Activated CD4-positive, alpha-beta T cell treated with anti-CD3 and anti-CD28 coated beads, Interleukin-2, amount 50 U/mL, for 4 hours (primary cell): ENCODE data around the gene B4GALNT1.
"Not testable (repeated sequence)": the region's sequence is repeated elsewhere in the genome, so short reads cannot be mapped to it uniquely, and the experiment has no call there.

Experiments used
- DNase-seq, 2 experiments: peaks; one replicate each; pipeline ENCODE4 v3.0.0-alpha.2; 2020

Gene B4GALNT1

DNA sequence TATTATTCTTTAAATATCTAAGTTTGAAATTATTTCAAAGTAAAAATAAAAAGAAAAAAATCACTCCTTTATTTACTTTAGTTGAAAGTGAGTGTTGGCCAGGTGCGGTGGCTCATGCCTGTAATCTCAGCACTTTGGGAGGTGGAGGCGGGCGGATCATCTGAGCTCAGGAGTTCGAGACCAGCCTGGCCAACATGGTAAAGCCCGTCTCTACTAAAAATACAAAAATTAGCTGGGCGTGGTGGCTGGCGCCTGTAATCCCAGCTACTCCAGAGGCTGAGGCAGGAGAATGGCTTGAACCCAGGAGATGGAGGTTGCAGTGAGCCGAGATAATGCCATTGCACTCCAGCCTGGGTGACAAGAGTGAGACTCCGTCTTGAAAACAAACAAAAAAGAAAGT lies 3.7 kb upstream of the B4GALNT1 start:
- not testable (repeated sequence) for DNase-seq

DNA sequence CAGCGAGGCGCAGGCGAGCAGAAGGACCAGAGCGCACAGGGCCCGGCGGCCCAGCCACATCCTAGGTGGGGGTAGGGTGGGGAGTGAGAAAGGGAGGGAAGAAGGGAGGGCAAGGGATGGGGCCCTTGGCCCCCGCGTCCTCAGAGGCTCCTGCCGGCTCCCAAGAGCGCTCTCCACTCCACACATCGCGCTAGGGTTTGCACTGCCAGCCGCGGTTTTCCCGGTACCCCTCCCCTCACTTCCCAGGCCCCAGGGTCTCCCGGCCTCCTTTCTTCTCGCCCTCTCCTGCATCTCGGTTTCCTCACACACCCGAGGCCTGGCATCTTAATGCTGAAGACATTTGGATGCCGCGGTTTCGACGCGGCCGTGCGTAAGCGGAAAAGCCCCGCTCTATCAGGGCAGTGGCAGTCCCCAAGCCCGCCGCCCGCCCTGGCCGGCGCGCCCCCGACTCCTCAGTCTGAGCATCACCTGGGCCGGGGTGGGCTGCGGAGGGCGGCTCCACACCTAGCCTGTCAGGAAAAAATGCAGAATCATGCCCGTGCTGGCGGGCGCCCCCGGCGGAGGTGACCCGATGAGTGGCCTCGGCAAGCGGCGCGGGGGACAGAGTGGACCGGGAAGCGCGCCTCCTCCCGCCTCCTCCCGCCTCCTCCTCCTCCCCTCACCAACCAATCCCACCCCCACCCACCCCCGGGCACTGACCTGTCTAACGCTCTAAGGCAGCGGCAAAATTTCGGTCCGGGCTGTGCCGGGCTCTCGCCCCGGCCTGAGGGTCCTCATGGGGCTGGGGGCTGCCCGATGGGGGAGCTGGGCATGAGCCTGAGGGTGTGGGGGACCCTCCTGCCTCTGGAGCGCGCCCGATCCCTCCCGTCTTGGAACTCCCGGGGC lies 686 bp downstream of the B4GALNT1 start:
- peak in 1 of 2 experiments; percentile 6 for DNase-seq

DNA sequence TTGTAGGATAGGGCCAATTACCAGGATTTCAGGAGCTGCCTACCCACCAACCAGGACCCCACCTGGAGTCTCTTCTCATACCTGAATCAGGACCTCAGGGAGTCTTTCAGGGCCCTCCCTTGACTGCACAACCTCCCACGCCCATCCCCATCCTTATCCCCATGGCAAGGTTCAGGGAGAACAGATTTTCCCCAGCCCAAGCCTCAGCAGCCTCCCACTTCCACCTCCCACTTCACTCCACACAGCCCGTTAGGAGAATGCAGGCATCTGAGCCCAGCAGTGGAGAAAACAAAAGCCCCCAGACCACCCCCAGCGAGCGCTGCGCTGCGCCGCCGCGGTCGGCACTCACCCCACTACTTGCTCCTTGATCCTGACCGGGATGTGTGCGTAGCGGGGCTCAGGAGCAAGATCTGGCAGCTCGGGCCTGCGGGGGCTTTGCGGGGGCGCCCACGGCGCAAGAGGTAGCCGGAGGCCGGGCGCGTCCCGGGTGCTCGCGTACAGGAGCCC lies 1.4 kb downstream of the B4GALNT1 start:
- no peak for DNase-seq

DNA sequence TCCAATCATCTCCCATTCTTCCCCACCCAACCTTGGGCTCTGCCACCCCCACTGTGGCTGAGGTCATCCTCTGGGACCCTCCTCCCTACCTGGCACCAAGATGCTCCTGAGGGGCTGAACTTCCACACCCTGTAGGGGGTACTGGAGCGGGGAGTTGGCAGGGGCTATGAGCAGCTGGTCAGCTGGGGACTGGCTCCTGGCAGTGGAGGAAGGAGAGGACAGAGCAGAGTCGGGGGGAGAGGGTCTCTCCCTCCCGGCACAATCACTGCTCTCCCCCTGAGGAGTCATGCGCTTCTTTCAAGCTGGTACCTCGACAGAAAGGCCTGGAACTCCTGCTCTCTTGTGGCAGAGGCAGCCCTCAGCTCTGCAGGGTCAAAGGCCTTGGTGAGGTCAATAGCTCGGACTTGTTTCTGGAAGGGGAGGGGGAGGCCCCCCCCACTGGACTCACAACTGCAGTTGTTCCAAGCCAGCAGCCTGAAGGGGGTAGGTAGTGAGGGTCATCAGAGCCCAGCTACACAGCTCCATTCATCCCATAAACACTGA lies 2.0 kb downstream of the B4GALNT1 start:
- no peak for DNase-seq

DNA sequence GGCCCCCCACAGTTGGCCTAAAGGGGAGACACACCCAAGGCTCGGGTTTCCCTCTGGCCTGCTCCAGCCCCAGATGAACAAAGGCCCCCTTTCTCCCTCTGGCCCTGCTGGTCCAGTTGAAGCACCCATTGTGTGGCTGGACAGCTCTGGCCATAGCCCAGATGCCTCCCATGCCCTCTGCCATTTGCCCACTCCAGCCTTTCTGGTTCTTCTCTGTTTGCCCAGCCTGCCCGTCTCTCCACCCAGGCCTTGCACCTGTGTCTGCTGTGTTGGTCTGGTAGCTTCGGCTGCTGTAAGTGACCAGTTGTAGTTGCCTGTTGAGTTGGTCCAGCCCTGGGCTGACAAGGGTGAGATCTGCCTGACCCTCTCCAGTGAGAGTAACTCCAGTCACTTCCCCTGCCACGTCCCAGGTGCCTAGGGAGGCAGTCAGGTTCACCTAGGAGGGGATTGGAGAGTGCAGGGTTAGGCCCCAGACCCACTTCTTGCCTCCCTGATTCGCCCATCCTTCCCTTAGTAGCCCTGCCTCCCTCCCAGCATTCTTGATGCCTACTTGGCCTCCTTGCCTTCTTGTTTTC lies 3.0 kb downstream of the B4GALNT1 start:
- no peak for DNase-seq

DNA sequence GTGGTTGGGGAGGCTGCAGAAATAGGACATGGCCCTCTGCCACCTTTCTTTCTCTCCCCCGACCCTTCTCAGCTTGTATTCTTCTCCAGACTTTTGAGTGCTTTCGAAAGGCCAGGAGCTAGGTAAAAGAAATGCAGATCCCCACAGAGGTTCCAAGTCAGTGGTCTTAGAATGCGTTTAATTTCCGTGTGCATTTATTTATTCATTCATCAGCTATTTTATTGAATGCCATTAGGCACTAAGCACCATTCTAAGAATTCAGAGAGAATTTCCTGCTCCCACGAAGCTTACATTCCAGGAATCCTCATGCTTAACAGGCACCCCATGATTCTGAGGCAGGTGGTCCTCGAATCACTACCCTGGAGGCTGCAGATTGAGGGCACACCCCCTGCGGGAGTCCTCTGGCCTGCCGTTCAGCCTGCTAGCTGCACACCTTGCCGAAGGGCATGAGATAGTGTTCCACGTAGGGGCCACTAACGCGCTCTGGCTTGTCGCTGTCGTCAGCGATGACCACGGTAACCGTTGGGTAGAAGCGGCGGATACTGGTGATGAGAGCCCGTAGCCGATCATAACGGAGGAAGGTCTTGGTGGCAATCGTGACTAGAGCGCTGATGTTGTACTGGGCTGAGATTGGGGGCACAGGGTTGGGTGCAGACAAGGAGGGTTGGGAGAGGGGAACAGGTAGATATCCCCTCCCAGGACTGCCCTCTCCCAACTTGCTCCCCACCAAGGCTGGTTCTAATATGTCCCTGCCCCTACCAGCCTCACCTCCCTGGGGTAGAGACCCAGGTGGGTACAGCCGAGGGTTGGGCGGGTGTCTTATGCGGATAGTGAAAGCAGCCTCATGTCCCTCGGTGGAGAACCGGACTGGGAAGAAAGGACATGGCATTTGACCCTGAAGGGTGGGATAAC lies 4.5 kb downstream of the B4GALNT1 start:
- DNase-seq: no peak

DNA sequence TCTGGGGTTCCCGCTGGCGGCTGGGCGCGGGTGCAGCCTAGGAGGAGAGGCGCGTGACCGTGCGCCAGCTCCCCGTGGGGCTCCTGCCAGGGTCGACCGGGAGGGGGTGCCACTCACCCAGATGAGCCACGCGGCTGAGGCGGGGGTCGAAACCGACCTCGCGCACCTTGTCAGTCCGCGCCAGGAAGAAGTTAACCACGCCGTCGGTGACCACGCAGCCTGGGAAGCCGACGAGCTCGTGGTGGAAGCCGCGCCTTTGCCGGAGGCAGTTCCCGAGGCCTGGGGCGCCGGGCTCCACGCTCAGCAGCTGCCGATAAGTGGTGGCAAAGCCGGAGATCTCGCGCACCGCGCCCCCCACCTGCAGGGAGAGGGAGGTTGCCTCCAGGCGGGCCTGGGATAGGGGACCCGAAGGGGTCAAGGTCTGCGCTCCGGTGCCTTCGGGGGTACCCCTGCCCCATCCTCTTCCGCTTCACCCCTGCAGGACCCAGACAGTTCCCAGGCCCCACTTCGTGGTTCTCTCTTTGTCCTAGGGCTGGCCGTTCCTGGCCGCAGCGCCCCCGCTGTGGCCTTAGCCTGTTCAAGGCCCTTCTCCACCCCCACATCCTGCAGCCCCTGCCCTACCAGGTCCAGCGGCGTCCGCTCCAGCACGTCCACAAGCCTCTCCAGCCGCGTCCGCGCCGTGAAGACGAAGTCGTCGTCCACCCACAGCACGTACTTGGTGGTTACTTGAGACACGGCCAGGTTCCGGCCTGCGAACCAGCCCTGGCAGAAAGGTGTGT lies 5.3 kb downstream of the B4GALNT1 start:
- peak in 1 of 2 experiments; percentile 22 for DNase-seq

DNA sequence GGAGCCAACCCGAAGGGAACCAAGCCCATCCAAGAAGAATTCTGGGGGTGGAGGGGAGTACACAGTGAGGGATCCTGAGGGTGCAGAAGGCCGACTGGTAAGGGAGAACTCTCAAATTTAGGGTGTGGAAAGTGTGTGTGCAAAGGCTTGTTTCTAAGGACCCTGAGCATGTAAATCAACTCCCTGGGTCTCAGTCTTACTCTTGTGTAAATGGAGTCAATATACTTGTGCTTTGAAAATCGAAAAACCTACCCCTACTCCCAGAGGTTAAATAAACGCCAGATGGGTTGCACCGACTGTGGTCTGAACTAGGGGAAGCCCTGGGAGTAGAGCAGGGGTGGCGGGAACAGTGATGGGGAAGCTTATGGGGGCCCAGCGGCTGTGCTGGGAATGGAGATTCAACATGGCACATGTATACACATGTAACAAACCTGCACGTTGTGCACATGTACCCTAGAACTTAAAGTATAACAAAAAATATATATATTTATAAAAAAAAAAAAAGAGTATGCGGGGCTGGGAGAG lies 6.0 kb downstream of the B4GALNT1 start:
- DNase-seq: no peak

DNA sequence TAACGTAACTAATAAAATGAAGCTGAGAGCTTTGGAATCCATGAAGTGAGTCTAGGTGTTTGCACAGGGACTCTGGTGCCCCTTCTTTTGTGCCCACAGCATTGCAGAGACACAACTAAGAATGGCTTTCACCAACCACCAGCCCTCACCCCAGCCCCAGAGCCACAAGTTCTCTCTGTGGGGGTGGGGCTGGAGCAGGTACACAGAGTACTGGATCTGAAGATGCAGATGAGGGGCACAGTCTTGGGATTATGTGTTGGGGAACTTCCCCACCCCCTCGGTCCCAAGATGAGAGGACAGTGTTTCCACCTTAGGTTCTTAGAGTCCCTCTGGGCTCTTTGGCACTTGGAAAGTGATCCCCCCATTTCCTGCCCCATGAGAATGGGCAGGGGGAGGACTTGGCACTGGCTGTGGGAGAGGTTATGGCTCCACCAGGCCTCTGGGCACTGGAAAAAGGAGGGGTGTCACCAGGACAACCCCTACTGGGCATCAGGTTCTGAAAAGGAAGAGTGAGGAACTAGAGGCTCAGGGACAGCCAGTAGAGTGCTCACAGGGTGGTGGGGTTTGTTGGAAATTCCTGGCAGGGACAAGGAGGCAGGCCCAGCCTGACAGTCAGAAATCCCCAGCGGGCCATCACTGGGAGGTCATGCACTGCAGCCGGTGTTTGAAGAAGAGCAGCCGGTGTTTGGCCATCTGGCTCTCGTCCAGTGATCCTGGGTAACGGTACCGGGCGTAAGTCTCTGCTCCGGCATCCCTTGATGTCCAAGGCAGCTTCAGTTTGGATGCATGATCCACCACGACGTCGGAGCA lies 6.7 kb downstream of the B4GALNT1 start:
- no peak for DNase-seq

DNA sequence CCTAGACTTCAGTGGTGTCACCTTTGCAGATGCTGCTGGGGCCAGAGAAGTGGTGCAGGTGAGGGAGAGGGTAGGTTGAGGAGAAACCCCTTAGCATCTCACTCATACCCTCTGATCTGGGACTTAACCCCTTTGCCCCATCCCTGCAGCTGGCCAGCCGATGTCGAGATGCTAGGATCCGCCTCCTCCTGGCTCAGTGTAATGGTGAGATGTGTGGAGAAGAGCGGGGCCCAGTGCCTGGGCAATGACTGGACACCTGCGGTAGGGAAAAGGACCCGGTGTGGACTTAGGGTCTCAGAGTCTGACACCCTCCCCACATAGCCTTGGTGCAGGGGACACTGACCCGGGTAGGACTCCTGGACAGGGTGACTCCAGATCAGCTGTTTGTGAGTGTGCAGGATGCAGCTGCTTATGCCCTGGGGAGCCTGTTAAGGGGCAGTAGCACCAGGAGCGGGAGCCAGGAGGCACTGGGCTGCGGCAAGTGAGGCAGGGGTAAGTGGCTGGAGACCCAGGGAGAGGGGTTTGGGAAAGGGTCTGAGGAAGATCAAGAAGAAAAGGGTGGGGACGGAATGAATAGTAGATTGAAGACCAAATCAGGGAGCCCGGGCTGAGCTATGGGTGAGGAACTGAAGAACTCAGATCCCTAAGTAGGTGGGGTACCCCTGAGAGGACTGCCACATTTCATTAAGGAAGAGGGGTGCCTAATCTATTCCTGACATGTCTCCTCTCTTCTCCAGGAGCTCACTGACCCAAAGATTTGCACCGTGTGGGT lies 7.6 kb downstream of the B4GALNT1 start:
- DNase-seq: no peak

DNA sequence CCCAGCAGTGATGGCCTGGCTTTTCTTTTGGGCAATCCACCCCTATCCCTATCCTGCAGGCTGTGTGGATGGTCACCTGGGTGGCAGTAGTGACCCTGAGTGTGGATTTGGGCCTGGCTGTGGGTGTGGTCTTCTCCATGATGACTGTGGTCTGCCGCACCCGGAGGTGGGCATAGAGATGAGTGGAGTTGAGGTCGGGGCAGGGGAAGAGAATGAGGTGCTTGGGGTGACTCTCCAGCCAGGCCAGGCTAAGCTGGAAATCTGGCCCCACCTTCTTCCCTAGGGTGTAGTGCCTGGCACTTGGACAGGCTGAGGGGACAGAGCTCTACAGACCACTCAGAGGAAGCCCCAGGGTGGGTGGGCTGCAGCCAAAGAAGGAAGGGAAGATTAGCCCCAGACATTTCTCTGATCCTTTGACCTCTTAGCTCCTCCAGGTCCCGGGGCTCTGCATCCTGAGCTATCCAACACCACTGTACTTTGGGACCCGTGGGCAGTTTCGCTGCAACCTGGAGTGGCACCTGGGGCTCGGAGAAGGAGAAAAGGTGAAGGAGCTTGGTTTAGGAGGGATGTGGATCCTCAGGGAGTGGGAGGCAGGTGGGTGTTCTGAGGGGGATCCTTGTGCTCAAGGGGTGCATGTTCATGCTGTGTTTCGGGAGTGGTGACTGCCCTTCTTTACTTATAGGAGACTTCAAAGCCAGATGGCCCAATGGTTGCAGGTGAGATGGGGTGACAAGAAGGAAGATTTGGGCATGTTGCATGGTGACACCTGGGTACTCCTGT lies 8.4 kb downstream of the B4GALNT1 start:
- no peak for DNase-seq

DNA sequence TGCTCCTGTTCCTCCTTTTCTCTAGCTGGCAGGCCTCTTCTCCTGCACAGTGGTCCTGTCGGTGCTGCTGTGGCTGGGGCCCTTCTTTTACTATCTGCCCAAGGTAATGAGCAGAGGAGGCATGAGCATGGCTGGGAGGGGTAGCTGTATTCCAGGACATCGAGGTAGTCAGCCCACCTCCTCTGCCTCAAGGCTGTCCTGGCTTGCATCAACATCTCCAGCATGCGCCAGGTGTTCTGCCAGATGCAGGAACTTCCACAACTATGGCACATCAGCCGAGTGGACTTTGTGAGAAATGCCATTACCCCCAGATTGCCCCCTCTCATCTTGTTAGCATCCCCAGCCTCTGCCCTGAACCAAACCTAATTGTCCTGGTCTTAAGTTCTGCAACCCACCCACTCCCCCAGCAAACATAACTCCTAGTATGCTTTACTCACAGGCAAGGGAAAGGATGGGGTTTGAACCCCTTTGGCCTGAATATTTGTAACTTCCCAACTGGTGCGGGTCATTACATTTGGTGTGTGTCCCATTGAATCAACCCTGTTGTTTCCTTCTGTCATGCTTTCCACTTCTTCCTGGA lies 9.1 kb downstream of the B4GALNT1 start:
- DNase-seq: no peak

DNA sequence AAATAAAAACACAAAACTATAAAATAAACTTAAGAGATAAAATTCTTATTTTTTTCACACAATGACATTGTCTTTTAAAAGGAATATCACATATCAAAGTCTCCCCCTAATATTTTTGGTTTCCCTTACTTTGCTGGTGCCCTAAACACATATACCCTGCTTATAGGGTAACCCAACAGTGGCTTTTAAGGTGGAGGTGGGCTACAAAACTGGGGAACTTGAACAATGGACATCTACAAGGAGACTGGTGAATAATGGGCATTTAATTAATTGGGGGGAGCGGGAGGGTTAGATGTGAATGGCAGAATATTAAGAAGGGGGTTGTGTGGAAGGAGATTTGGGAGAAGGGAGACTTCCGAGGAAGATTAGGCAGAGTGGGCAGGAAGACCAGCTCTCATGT lies 9.6 kb downstream of the B4GALNT1 start:
- no peak for DNase-seq

DNA sequence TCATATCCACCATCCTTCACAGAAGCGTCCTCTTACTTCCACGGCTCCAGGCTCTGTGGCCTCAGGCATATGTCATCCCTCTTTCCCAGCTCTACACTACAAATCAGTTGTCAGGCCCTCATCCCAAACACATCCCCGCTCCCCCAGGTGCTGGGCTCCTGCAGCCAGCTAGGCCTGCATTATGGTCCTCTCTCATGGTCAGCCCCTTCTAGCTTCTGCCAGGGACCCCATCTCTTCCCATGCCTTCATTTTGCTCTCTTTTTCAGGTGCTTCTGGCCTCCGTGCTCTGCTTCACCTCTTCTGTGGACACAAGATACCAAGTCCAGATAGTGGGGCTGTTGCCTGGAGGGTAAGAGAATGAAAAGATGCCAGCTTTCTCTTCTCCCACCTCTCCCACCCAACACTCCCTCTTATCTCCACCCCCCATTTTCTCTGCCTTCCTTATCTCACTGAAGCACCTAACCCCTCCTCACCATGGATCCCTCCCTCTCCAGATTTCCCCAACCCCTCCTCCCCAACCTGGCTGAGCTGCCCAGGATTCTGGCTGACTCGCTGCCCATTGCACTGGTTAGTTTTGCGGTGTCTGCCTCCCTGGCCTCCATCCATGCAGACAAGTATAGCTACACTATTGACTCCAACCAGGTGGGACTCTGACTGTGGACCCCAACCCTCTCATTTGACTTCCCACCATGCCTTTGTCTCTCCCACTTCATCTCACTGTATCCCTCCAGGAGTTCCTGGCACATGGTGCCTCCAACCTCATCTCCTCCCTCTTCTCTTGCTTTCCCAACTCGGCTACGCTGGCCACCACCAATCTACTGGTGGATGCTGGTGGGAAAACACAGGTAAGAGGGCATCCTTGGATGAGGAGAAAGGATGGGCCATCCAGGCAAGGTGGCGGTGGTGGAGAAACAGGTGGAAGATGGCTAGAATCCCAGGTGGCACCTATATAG lies 10.4 kb downstream of the B4GALNT1 start:
- no peak for DNase-seq

DNA sequence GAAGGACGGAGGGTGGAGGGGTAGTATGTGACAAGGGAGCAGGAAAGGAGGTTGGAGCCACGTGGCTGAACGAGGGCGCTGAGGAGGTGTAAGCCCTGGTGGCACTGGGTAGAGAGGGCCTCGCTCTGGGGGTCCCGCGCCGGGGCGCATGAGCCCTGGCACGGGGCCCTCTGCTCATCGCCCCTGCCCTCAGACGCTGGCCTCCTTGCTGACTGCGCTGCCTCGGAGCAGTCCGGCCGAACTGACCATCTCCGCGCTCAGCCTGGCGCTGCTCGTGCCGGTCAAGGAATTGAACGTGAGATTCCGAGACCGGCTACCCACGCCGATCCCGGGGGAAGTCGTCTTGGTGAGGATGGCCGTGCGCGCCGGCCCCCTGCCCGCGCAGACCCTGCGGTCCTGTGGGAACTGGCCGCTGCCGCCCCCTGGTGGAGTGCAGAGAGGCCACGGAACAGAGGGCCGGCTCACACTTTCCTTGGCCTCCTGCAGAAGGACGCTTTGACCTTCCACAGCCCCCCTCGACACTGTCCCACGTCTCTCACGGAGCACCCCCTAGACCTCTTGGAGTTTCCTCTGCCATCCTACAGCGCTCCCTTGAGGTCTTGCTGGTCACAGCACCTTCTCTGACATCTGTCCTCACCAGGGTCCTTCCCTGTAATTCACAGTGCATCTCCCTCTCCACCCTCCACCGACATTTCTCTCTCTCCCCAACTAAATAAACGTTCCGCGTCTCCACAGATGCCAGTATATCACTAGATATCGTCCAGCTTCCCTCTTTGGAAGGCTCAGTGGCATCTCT lies 11.3 kb downstream of the B4GALNT1 start:
- DNase-seq: peak; percentile 40 to 52

DNA sequence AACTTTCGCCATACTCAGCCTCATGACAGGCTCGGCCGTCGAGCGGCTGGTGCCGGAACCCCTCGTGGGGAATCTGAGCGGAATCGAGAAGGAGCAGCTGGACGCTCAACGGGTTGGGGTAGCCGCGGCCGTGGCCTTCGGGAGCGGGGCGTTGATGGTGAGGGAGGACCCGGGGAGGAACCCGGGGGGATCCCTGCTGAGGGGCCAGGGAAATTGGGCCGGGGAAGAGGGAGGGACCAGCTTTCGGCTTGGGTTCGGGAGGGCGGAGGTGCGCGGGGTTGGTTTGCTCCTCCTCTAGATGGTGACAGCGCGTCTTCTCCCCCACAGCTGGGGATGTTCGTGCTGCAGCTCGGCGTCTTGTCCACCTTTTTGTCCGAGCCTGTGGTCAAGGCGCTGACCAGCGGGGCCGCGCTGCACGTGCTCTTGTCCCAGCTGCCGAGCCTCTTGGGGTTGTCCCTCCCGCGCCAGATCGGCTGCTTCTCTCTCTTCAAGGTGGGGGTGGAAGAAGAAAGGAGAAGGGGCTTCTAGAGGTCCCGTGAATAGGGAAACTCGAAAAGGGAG lies 12.0 kb downstream of the B4GALNT1 start:
- peak in 1 of 2 experiments; percentile 10 for DNase-seq
